Measurements from ENCODE around the gene USP20.

GRCh38 chr9:129786481-129786880 lies 48.8 kb upstream of the USP20 start:
- TF ChIP-seq ZNF274 (IDR thresholded peaks at IDR 0.05; ENCODE audit: low read depth, low read length) (no peak), MAX (IDR thresholded peaks at IDR 0.05) (no peak), CTCF (IDR thresholded peaks at IDR 0.05 in 2 of 3, conservative IDR thresholded peaks at IDR 0.05 in 1 of 3; ENCODE audit: borderline replicate concordance in 1 of 3, insufficient read depth in 1 of 3, low read depth in 2 of 3, low read length in 2 of 3) (no peak), FOSL1 (IDR thresholded peaks at IDR 0.05; ENCODE audit: low read depth) (no peak), EZH2phosphoT487 (IDR thresholded peaks at IDR 0.05; ENCODE audit: borderline replicate concordance) (no peak), EZH2 (IDR thresholded peaks at IDR 0.05) (no peak), POLR2AphosphoS5 (IDR thresholded peaks at IDR 0.05; ENCODE audit: low read depth, low read length) (no peak), POLR2A (IDR thresholded peaks at IDR 0.05; ENCODE audit: borderline replicate concordance, extremely low read depth, insufficient read depth, insufficient read length) (no peak), TCF7L2 (IDR thresholded peaks at IDR 0.05; ENCODE audit: borderline replicate concordance, extremely low read depth, insufficient read depth, insufficient read length) (no peak), RAD21 (IDR thresholded peaks at IDR 0.05; ENCODE audit: low read depth) (no peak), SP1 (IDR thresholded peaks at IDR 0.05; ENCODE audit: low read depth) (no peak)

Data from HCT116 (cell line).